Stomach (tissue), 4 donors: Measurements from ENCODE around the gene TMEM134.

Experiments
- EP300 ChIP-seq: sonication (generic); formaldehyde crosslinking; IDR thresholded peaks from one replicate; pipeline ENCODE4 v1.6.1; 2017; ENCODE audit warnings: antibody characterized with exemption
- POLR2A ChIP-seq, 4 donors: fragments of 450-650 bp; IDR thresholded peaks; one replicate each; pipeline ENCODE4 v1.6.1; 2016; ENCODE audit warnings: antibody characterized with exemption in 4 of 4, control low read depth in 2 of 4, mild to moderate bottlenecking in 1 of 4, moderate library complexity in 1 of 4
- TF ChIP-seq, protein P1 (sequence below), 7 experiments: fragments of 450-650 bp in 4 of 7; fragments of 200-600 bp in 3 of 7; sonication (generic) in 3 of 7; IDR thresholded peaks; one replicate each; pipeline ENCODE4 v1.5.1; 2016 to 2019; ENCODE audit warnings: antibody characterized with exemption in 7 of 7, control low read depth in 2 of 7, mild to moderate bottlenecking in 1 of 7

DNA sequence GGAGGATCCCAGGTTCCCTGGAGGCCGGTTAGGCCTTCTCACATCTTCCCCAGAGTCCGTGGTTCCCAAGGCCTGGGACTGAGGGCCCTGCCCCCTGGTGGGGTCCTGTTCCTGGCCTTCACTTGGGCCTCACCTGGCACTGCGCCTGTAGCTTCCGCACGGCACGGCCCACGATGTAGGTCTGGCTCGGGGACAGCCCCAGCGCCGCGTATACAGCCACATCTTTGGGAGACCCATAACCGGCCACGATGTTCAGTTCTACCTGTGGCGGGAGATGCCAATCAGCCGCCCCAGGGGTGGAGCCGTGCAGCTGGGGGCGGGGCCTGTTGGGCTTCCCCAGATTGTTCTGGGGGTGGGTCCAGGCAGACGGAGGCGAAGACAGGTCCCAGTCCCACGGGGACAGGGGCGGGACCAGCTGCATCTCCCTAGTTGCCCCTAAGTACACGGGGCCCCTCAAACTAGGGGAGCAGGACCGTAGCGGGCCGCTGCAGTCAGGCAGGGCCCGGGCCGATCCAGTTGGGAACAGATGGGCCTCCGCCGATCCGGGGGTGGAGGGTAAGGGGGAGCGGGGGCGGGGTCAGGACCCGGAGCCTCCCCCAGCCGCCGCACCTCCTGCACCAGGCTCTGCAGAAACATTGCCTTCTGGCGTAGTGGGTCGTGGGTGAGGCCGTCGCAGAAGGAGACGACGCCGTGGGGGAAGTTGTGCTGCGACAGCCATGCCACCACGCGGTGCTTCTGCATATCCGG is 23.9 kb upstream of the TMEM134 start:
- TF ChIP-seq POLR2A (IDR thresholded peaks at IDR 0.05) (no peak), EP300 (no peak)
- TF ChIP-seq, protein P1, sequence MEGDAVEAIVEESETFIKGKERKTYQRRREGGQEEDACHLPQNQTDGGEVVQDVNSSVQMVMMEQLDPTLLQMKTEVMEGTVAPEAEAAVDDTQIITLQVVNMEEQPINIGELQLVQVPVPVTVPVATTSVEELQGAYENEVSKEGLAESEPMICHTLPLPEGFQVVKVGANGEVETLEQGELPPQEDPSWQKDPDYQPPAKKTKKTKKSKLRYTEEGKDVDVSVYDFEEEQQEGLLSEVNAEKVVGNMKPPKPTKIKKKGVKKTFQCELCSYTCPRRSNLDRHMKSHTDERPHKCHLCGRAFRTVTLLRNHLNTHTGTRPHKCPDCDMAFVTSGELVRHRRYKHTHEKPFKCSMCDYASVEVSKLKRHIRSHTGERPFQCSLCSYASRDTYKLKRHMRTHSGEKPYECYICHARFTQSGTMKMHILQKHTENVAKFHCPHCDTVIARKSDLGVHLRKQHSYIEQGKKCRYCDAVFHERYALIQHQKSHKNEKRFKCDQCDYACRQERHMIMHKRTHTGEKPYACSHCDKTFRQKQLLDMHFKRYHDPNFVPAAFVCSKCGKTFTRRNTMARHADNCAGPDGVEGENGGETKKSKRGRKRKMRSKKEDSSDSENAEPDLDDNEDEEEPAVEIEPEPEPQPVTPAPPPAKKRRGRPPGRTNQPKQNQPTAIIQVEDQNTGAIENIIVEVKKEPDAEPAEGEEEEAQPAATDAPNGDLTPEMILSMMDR (IDR thresholded peaks at IDR 0.05): no peak
